Kidney (tissue), 14 donors: ENCODE measurements around the gene PDE4D. TPM values are rescaled to one million over a fixed set of nuclear protein-coding genes. Genes with fewer than 3 reads are reported as not detected.
A peak's percentile ranks its signal among the peaks of the same experiment; 100 is the strongest.

ENCODE experiments used
- DNase-seq, 5 donors: peaks; one replicate each; pipeline ENCODE4 v3.0.0-alpha.2; 2013 to 2020
- FAIRE-seq: peaks from 2 replicates; lab custom pipeline; 2012; peaks lifted over from hg19 to GRCh38; lab: Jason Lieb, UNC
- H3K27ac ChIP-seq, 2 donors: one replicate each; pipeline ENCODE4 v1.7.0; 2013; ENCODE audit warnings: low read depth in 2 of 2, low read length in 2 of 2, inconsistent platforms in 1 of 2
- H3K27me3 ChIP-seq: one replicate; pipeline ENCODE4 v1.7.1; 2013; ENCODE audit warnings: low read length, inconsistent platforms; ENCODE audit not compliant: control insufficient read depth, insufficient read depth
- H3K36me3 ChIP-seq, 3 donors: one replicate each; pipeline versions ENCODE4 v1.7.0 to v1.7.1; 2013; ENCODE audit warnings: low read length in 3 of 3, control low read depth in 1 of 3, inconsistent platforms in 1 of 3; ENCODE audit not compliant: insufficient read depth in 3 of 3, control insufficient read depth in 2 of 3
- H3K4me1 ChIP-seq, 3 donors: one replicate each; pipeline versions ENCODE4 v1.7.0 to v1.7.1; 2013; ENCODE audit warnings: low read length in 3 of 3, inconsistent platforms in 1 of 3, low read depth in 1 of 3; ENCODE audit not compliant: control insufficient read depth in 2 of 3, insufficient read depth in 2 of 3
- H3K4me3 ChIP-seq, 3 donors: one replicate each; pipeline versions ENCODE4 v1.7.0 to v1.8.1; 2013; ENCODE audit warnings: low read length in 3 of 3, control low read depth in 1 of 3, inconsistent platforms in 1 of 3
- H3K9ac ChIP-seq, 3 donors: one replicate each; pipeline versions ENCODE4 v1.7.0 to v1.7.1; 2013; ENCODE audit warnings: low read length in 3 of 3, control low read depth in 1 of 3, inconsistent platforms in 1 of 3
- H3K9me3 ChIP-seq, 3 donors: one replicate each; pipeline versions ENCODE4 v1.7.0 to v1.7.1; 2013; ENCODE audit warnings: low read length in 3 of 3, control low read depth in 1 of 3, inconsistent platforms in 1 of 3; ENCODE audit not compliant: control insufficient read depth in 2 of 3, insufficient read depth in 1 of 3
- intact Hi-C: fragments of 100-400 bp; cut with DNase I; formaldehyde crosslinking; loops from one replicate; pipeline ENCODE4 v1.11.1; 2022
- polyA plus RNA-seq: library from polyadenylated mRNA; stranded (reverse); fragments of 350-450 nt; fragmentation: Illumina TruSeq; extraction: RNeasy Lipid Tissue Mini Kit (QIAGEN cat#74804); gene quantifications from one replicate; pipeline ENCODE4 v1.2.3, GENCODE V29; 2014; ENCODE audit warnings: low read depth, low replicate concordance; ENCODE audit not compliant: insufficient read depth
- total RNA-seq: library from RNA; stranded (reverse); fragmentation: NEBNext Ultra II Directional; extraction: Animal tissue kit (Norgen Biotek cat#: 25700); gene quantifications from one replicate; pipeline ENCODE4 v1.2.1, GENCODE V29; 2021
- TF ChIP-seq, protein P1 (sequence below): IDR thresholded peaks from 3 replicates; pipeline ENCODE4 v1.5.1; 2012; ENCODE audit warnings: mild to moderate bottlenecking, moderate library complexity, borderline replicate concordance; ENCODE audit not compliant: insufficient read depth; ENCODE audit errors: extremely low read depth
- donor health status: control.
- donor health status: control.
- donor health status: control.
- donor health status: control.
- donor health status: control.
- donor health status: DM: yes; HTN: yes; CAD: no.
- donor health status: Normal renal cell carcinoma (clear cell type).

The PDE4D gene
- total and polyA plus RNA-seq, 2 donors from 2014 or later, result 9.2 to 78.9 TPM

DNA sequence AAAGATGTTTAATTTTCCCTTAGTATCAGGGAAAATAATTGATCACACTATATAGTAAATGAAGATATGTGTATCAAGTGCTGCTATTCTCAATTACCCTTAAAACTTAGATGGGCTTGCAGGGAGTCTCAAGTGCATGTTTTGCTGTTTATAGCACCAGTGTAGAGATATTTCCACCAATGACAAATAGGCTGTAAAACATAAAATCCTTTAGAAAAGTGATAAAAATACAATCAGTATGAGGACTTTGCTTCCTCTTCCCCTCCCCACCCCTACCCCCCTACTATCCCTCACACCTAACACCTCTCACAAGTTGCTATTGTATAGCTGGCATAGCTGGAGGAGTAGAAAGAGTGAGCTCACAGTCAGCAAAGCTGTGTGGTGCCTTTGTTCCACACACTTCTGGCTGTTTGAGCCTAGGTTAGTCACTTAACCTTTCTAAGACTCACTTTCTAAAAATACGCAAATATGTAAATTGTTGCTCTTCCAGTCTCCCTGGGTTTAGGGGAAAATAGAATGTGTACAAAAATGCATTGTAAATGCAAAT is 93.1 kb downstream of the PDE4D start:
- Histone ChIP-seq H3K27me3 (no peaks in the 10 kb centered on the region), H3K36me3 (no peaks in the 10 kb centered on the region), H3K4me1 (peaks cover 0 to 7% (median 5%) of the 10 kb centered on the region in 3 donors), H3K9me3 (no peaks in the 10 kb centered on the region), H3K4me3 (no peak overlapping the region), H3K9ac (no peak overlapping the region), H3K27ac (no peak overlapping the region)
- no peak for DNase-seq
- intact Hi-C loops, result no loop called here
- no peak for FAIRE-seq
- TF ChIP-seq, protein P1, sequence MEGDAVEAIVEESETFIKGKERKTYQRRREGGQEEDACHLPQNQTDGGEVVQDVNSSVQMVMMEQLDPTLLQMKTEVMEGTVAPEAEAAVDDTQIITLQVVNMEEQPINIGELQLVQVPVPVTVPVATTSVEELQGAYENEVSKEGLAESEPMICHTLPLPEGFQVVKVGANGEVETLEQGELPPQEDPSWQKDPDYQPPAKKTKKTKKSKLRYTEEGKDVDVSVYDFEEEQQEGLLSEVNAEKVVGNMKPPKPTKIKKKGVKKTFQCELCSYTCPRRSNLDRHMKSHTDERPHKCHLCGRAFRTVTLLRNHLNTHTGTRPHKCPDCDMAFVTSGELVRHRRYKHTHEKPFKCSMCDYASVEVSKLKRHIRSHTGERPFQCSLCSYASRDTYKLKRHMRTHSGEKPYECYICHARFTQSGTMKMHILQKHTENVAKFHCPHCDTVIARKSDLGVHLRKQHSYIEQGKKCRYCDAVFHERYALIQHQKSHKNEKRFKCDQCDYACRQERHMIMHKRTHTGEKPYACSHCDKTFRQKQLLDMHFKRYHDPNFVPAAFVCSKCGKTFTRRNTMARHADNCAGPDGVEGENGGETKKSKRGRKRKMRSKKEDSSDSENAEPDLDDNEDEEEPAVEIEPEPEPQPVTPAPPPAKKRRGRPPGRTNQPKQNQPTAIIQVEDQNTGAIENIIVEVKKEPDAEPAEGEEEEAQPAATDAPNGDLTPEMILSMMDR, result no peak

- intact Hi-C loops, result loop anchor here (10.0 kb wide), 1 partner anchor 415 kb away; no protein-coding TSS in a partner anchor
- Histone ChIP-seq H3K9ac (no peak overlapping the region), H3K4me3 (peak overlapping the region in 2 of 3 donors; percentile 7 to 41)
Measured at GRCh38 chr5:59799668-59800346, 93.7 kb downstream of the PDE4D start.

DNA sequence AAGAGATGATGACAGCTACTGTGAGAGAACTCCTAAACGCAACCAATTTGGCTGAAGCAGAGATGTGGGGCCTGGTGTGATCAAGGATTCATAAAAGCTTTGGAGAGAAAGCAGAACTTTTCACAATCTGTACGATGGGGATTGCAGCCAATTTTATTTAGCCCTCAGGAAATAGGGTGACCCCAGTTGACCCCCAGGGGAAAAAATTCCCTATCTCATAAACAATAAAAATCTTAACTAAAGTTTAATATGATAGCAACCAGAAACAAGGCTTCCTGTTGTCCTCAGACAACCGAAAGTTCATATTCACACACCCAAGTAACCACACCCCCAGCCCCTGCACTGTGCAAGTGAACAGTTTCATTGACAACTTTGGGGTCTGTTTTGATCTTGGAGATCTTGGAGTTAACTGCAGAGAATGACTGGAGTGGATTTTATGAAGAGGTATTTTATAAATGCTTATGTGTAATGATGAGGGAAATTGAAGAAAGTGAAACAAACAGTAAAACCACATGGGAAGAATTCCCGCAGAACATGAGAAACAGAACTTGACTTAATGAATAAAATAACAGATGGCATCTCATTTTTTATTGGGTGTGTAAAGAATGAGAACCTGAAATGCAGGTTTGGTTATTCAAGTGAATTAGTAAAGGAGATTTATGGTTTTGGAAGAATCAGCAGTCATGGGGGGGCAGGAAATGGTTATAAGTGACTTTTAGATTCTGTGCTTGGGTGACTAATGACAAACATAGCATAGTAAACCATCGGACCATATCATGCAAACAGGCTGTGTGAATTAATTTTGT is 94.5 kb downstream of the PDE4D start:
- Histone ChIP-seq H3K9me3 (no peaks in the 10 kb centered on the region), H3K27ac (peak overlapping the region in 1 of 2 donors; percentile 34), H3K27me3 (no peaks in the 10 kb centered on the region), H3K4me3 (peak overlapping the region in 2 of 3 donors; percentile 7 to 41), H3K36me3 (no peaks in the 10 kb centered on the region), H3K4me1 (peaks cover 0 to 7% (median 5%) of the 10 kb centered on the region in 3 donors), H3K9ac (no peak overlapping the region)
- intact Hi-C loops, result loop anchor here (10.0 kb wide), 1 partner anchor 414 kb away; no protein-coding TSS in a partner anchor
- DNase-seq (peak in 2 of 5 donors; percentile 79 to 80), FAIRE-seq (peak; percentile 21)
- TF ChIP-seq, protein P1, result no peak

More at GRCh38 chr5:59799668-59800346, 93.7 kb downstream of the PDE4D start:
- peak overlapping the region; percentile 0 to 4 for H3K27ac ChIP-seq
- TF ChIP-seq, protein P1, result peak; percentile 70
- no peaks in the 10 kb centered on the region for H3K36me3 ChIP-seq
- H3K27me3 ChIP-seq, result no peaks in the 10 kb centered on the region
- peak in 2 of 5 donors; percentile 78 to 79 for DNase-seq
- peaks cover 0 to 7% (median 5%) of the 10 kb centered on the region in 3 donors for H3K4me1 ChIP-seq
- no peaks in the 10 kb centered on the region for H3K9me3 ChIP-seq
- peak; percentile 98 for FAIRE-seq
